Astrocyte of the cerebellum (primary cell): ENCODE results near the gene STAT2.
"Not testable (repeated sequence)": the region's sequence is repeated elsewhere in the genome, so short reads cannot be mapped to it uniquely, and the experiment has no call there.

Source experiments
- DNase-seq: peaks from one replicate; pipeline ENCODE4 v3.0.0-alpha.2; 2011; ENCODE audit warnings: low read depth
- H3K4me3 ChIP-seq: 2 replicates; pipeline ENCODE4 v1.5.1; 2011; ENCODE audit warnings: mild to moderate bottlenecking, low read depth, low read length, moderate library complexity
- in situ Hi-C: cut with HindIII; loops from 2 replicates; pipeline ENCODE4 v1.10.0; 2017; ENCODE audit warnings: low sequenced_read_pairs
- TF ChIP-seq, protein P1 (sequence below): IDR thresholded peaks from 2 replicates; pipeline ENCODE4 v1.5.1; 2012; ENCODE audit warnings: low read length, low read depth, moderate library complexity, mild to moderate bottlenecking; ENCODE audit errors: missing control alignments

Gene STAT2

GRCh38 chr12:56326126-56326525, 33.8 kb downstream of the STAT2 start:
- H3K4me3 ChIP-seq, result no peak overlapping the region
- TF ChIP-seq, protein P1, sequence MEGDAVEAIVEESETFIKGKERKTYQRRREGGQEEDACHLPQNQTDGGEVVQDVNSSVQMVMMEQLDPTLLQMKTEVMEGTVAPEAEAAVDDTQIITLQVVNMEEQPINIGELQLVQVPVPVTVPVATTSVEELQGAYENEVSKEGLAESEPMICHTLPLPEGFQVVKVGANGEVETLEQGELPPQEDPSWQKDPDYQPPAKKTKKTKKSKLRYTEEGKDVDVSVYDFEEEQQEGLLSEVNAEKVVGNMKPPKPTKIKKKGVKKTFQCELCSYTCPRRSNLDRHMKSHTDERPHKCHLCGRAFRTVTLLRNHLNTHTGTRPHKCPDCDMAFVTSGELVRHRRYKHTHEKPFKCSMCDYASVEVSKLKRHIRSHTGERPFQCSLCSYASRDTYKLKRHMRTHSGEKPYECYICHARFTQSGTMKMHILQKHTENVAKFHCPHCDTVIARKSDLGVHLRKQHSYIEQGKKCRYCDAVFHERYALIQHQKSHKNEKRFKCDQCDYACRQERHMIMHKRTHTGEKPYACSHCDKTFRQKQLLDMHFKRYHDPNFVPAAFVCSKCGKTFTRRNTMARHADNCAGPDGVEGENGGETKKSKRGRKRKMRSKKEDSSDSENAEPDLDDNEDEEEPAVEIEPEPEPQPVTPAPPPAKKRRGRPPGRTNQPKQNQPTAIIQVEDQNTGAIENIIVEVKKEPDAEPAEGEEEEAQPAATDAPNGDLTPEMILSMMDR, result no peak
- in situ Hi-C loops, result no loop called here

DNA sequence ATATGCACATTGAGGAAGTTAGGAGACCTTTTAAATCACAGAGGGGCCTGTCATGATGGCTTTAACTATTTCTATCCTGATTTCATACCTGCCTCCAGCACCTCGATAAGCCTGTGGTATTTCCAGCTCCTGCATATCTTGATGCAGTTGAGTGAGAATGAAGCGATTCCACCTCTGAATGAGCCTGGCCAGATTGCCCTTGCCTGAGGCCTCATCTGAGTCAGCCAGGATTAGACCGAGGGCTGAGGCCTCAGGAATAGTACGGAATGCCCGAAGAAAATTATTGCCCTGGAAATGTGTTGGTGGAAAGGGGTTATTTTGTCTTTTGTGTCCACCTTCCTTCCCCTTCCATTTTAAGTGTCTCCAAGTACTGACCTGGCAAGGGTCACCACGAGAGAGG, 35.7 kb downstream of the STAT2 start:
- DNase-seq, result no peak
- no peak overlapping the region for H3K4me3 ChIP-seq
- TF ChIP-seq, protein P1, result no peak
- in situ Hi-C loops, result no loop called here

More at GRCh38 chr12:56326126-56326525, 33.8 kb downstream of the STAT2 start:
- no peak for DNase-seq

GRCh38 chr12:56321610-56322009, 38.3 kb downstream of the STAT2 start:
- H3K4me3 ChIP-seq, DNase-seq, in situ Hi-C loops: not testable (repeated sequence)

DNA sequence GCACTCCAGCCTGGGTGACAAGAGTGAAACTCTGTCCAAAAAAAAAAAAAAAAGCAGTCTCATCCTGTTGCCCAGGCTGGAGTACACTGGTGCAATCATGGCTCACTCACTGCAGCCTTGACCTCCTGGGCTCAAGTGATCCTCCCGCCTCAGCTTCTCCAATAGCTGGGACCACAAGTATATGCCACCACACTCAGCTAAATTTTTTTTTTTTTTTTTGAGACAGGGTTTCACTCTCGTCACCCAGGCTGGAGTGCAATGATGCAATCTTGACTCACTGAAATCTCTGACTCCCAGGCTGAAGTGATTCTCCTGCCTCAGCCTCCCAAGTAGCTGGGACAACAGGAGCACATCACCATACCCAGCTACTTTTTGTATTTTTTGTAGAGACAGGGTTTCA, 38.9 kb downstream of the STAT2 start:
- no peak overlapping the region for H3K4me3 ChIP-seq
- DNase-seq, result no peak
- TF ChIP-seq, protein P1, result no peak
- in situ Hi-C loops, result no loop called here

DNA sequence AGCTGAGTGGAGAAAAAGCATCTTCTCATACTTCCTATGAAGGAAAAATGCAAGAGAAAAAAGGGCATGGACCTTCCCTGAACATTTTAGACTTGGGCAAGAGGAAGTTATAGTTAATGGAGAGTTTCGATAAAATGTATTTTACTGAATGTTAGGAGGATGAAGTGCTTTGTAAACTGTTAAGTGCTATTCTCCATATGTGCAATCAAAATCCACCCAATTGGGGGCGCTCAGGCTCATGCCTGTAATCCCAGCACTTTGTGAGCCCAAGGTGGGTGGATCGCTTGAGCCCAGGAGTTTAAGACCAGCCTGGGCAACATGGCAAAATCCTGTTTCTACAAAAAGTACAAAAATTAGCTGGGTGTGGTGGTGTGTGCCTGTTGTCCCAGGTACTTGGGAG, 42.2 kb downstream of the STAT2 start:
- in situ Hi-C loops, result no loop called here
- no peak for DNase-seq
- TF ChIP-seq, protein P1, result no peak
- H3K4me3 ChIP-seq, result no peak overlapping the region

DNA sequence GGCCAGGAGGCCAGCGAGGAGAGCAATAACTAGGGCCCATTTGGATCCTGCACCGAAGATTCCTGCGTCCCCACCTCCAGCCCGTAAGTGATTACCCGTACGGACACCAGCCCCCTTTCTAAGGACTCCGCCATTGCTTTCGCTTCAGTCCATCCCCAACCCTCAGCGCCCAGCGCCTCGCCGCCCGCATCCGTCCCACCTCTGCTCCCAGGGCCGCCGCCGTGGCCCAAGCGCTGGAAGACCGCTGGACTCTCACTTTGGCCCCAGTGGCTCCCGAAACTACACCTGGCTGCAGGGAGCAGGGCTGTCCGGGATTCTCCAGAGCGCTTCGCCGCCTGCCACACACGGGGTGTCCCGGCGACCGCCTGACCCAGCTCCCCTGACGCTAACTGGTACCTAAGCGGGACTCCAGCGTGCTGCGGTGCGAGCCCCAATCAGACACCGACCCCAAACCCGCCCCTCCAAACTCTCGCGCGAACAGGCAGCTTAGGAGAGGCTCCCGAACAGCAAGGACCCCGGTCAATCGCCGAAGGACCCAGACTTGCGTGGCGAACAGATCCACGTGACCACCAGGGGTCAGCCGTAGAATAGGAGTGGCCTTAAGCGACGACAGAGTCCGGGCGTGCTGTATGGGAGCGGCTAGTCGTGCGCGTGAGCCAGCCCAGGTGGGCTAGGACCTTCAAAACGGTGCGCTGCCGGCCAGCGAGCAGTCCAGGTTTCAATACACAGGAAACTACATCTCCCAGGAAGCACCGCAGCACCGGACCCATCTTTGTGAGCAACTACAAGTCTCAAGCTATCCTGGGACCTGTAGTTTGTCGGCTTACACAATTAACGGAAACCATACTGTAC, 44.1 kb downstream of the STAT2 start, which contains the start of gene CNPY2:
TSS of gene CNPY2 (minus strand) at position 367 of the 852 bp plus-strand sequence. CDS start 771 bp downstream, outside the sequence.
- in situ Hi-C loops, result no loop called here
- TF ChIP-seq, protein P1, result no peak
- peak within 1 kb of the TSS; percentile 95 for H3K4me3 ChIP-seq
- DNase-seq, result peak; percentile 94

GRCh38 chr12:56315249-56315621, 44.7 kb downstream of the STAT2 start:
- DNase-seq, result no peak

More at GRCh38 chr12:56315249-56315621, 44.7 kb downstream of the STAT2 start:
- in situ Hi-C loops, result no loop called here
- H3K4me3 ChIP-seq, result peak overlapping the region; percentile 95
- TF ChIP-seq, protein P1, result no peak
